OCI-LY1 (cell line): ENCODE results near the gene UBE2G2.

ENCODE experiments used
- H2AFZ ChIP-seq: fragments of 200-600 bp; sonication (generic), shearing (Covaris generic); 2 replicates; pipeline ENCODE4 v1.6.0; 2014; ENCODE audit warnings: antibody characterized with exemption, mild to moderate bottlenecking, low read length
- H3F3A ChIP-seq: fragments of 200-600 bp; sonication (generic), shearing (Covaris generic); 2 replicates; pipeline ENCODE4 v1.6.0; 2014; ENCODE audit warnings: mild to moderate bottlenecking, antibody characterized with exemption, low read length, moderate library complexity; ENCODE audit not compliant: insufficient read depth
- H3K27ac ChIP-seq: fragments of 200-600 bp; sonication (generic); 2 replicates; pipeline ENCODE4 v1.5.1; 2014; ENCODE audit warnings: low read length, mixed run types, mild to moderate bottlenecking, low read depth; ENCODE audit not compliant: poor library complexity, severe bottlenecking
- H3K27me3 ChIP-seq: fragments of 200-600 bp; sonication (generic); 2 replicates; pipeline ENCODE4 v1.6.0; 2014; ENCODE audit warnings: antibody characterized with exemption, mild to moderate bottlenecking, low read length, moderate library complexity; ENCODE audit not compliant: insufficient read depth
- H3K36me3 ChIP-seq: fragments of 200-600 bp; sonication (generic); 2 replicates; pipeline ENCODE4 v1.6.1; 2014; ENCODE audit warnings: mild to moderate bottlenecking, antibody characterized with exemption, low read length, moderate library complexity, mixed read lengths; ENCODE audit not compliant: insufficient read depth
- H3K4me1 ChIP-seq: fragments of 200-600 bp; sonication (generic); 2 replicates; pipeline ENCODE4 v1.5.1; 2014; ENCODE audit warnings: mild to moderate bottlenecking, low read length, moderate library complexity; ENCODE audit not compliant: insufficient read depth, severe bottlenecking
- H3K4me2 ChIP-seq: fragments of 200-600 bp; sonication (generic), shearing (Covaris generic); 2 replicates; pipeline ENCODE4 v1.6.1; 2014; ENCODE audit warnings: low read length
- H3K4me3 ChIP-seq: fragments of 200-600 bp; sonication (generic); 2 replicates; pipeline ENCODE4 v1.5.1; 2014; ENCODE audit warnings: low read length, low read depth, mild to moderate bottlenecking, mixed read lengths; ENCODE audit not compliant: poor library complexity, severe bottlenecking
- H3K79me2 ChIP-seq: fragments of 200-600 bp; shearing (Covaris generic); 2 replicates; pipeline ENCODE4 v1.6.1; 2016; ENCODE audit warnings: mixed run types, low read length, mixed read lengths; ENCODE audit not compliant: insufficient read depth
- H3K9ac ChIP-seq: fragments of 200-600 bp; sonication (generic), shearing (Covaris generic); 2 replicates; pipeline ENCODE4 v1.6.1; 2014; ENCODE audit warnings: mild to moderate bottlenecking, low read length, mixed read lengths
- H3K9me2 ChIP-seq: fragments of 200-600 bp; sonication (generic), shearing (Covaris generic); 2 replicates; pipeline ENCODE4 v1.6.1; 2014; ENCODE audit warnings: low read depth, mild to moderate bottlenecking, low read length, mixed read lengths
- H3K9me3 ChIP-seq: fragments of 200-600 bp; shearing (Covaris generic); 2 replicates; pipeline ENCODE4 v1.6.1; 2014; ENCODE audit warnings: low read length, mixed read lengths
- H4K20me1 ChIP-seq: fragments of 200-600 bp; sonication (generic), shearing (Covaris generic); 2 replicates; pipeline ENCODE4 v1.6.0; 2016; ENCODE audit warnings: mild to moderate bottlenecking, low read length; ENCODE audit not compliant: insufficient read depth
- EZH2 ChIP-seq: fragments of 200-600 bp; sonication (generic), shearing (Covaris generic); IDR thresholded peaks from 2 replicates; pipeline ENCODE4 v1.8.0; 2017; ENCODE audit warnings: borderline replicate concordance, mixed run types, mild to moderate bottlenecking, antibody characterized with exemption, low read length, moderate library complexity, mixed read lengths
- TF ChIP-seq, protein P1 (sequence below): fragments of 200-600 bp; sonication (generic), shearing (Covaris generic); IDR thresholded peaks from 2 replicates; pipeline ENCODE4 v1.5.1; 2017; ENCODE audit warnings: mild to moderate bottlenecking, antibody characterized with exemption, low read length, moderate library complexity, mixed read lengths

The UBE2G2 gene

DNA sequence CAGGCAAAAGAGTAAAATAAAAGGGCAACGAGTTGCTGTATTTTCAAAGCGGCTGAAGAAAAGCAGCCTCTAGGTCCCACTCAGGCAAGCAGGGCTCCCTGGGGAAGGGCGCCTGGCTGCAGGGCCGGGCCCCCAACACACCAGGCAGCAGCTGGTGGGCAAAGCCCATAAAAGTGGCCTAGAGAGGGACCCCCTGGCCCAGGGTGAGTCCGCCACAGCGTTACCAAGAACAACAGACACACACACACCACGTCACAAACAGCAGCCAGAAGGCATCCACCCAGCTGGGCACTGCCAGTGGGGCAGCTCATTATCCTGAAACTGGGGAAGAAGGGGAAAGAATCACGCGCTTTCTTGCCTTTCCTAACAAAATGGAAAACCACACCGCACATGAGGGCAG is 11.5 kb upstream of the UBE2G2 start:
- no peak overlapping the region for H3K4me3 ChIP-seq
- H3K4me2 ChIP-seq, result no peak overlapping the region
- no peaks in the 10 kb centered on the region for H4K20me1 ChIP-seq
- H3K27ac ChIP-seq, result no peak overlapping the region
- peaks cover 33% of the 10 kb centered on the region for H3K79me2 ChIP-seq
- peaks cover 20% of the 10 kb centered on the region for H3K4me1 ChIP-seq
- H3K36me3 ChIP-seq, result peaks cover 22% of the 10 kb centered on the region; the same call in 1 of the 2 replicates
- no peaks in the 10 kb centered on the region for H3K27me3 ChIP-seq
- no peak overlapping the region for H2AFZ ChIP-seq
- no peaks in the 10 kb centered on the region for H3K9me3 ChIP-seq
- H3F3A ChIP-seq, result no peaks in the 10 kb centered on the region
- H3K9ac ChIP-seq, result no peak overlapping the region
- no peaks in the 10 kb centered on the region for H3K9me2 ChIP-seq
- TF ChIP-seq, protein P1, sequence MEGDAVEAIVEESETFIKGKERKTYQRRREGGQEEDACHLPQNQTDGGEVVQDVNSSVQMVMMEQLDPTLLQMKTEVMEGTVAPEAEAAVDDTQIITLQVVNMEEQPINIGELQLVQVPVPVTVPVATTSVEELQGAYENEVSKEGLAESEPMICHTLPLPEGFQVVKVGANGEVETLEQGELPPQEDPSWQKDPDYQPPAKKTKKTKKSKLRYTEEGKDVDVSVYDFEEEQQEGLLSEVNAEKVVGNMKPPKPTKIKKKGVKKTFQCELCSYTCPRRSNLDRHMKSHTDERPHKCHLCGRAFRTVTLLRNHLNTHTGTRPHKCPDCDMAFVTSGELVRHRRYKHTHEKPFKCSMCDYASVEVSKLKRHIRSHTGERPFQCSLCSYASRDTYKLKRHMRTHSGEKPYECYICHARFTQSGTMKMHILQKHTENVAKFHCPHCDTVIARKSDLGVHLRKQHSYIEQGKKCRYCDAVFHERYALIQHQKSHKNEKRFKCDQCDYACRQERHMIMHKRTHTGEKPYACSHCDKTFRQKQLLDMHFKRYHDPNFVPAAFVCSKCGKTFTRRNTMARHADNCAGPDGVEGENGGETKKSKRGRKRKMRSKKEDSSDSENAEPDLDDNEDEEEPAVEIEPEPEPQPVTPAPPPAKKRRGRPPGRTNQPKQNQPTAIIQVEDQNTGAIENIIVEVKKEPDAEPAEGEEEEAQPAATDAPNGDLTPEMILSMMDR, result no peak
- no peak for TF ChIP-seq EZH2

DNA sequence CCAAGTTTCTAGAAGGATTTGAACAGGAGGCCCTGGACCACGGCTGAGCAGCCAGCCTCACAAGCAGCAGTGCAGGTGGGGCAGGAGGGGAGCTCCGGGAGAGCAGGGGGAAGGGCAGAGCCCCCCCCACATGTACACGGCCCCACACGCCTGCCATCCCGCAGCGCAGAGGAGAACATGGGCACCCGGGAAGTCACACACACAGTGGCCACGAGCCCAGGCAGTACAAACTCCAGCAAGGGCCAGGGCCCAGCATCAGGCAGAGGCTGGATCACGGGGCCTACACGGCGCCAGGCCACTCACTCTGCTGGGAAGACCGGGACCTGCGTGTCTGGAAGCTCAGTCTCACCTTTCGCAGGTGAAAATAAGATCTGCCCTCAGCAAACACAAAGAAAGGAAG is 11.0 kb upstream of the UBE2G2 start:
- no peak overlapping the region for H3K4me2 ChIP-seq
- H3F3A ChIP-seq, result no peaks in the 10 kb centered on the region
- no peaks in the 10 kb centered on the region for H4K20me1 ChIP-seq
- H3K27ac ChIP-seq, result no peak overlapping the region
- H3K9ac ChIP-seq, result no peak overlapping the region
- H3K27me3 ChIP-seq, result no peaks in the 10 kb centered on the region
- H2AFZ ChIP-seq, result no peak overlapping the region
- peaks cover 20% of the 10 kb centered on the region for H3K4me1 ChIP-seq
- no peak overlapping the region for H3K4me3 ChIP-seq
- H3K9me3 ChIP-seq, result no peaks in the 10 kb centered on the region
- no peaks in the 10 kb centered on the region for H3K9me2 ChIP-seq
- peaks cover 33% of the 10 kb centered on the region for H3K79me2 ChIP-seq
- H3K36me3 ChIP-seq, result peaks cover 23% of the 10 kb centered on the region
- no peak for TF ChIP-seq EZH2
- TF ChIP-seq, protein P1, result no peak

DNA sequence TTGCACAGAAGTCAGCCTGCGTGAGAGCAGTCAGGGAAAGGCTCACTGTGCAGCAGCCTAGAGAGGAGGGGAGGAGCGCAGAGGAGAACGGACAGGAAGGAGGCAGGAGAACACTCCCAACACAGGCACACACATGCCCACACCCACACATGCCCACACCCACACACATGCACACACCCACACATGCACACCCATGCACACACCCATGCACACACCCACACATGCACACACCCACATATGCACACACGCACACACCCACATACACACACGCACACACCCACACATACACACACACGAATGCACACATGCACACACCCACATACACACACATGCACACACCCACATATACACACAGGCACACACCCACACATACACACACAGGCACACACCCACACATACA is 9.2 kb upstream of the UBE2G2 start:
- Histone ChIP-seq H3K27me3 (no peaks in the 10 kb centered on the region), H3K36me3 (peaks cover 41% of the 10 kb centered on the region), H3K27ac (no peak overlapping the region), H3K79me2 (peaks cover 21% of the 10 kb centered on the region), H3K9me3 (no peaks in the 10 kb centered on the region), H3K9ac (no peak overlapping the region), H3K4me3 (no peak overlapping the region), H2AFZ (no peak overlapping the region), H3F3A (no peaks in the 10 kb centered on the region), H3K4me2 (no peak overlapping the region), H3K9me2 (no peaks in the 10 kb centered on the region), H4K20me1 (no peaks in the 10 kb centered on the region), H3K4me1 (peaks cover 3% of the 10 kb centered on the region)
- no peak for TF ChIP-seq EZH2
- TF ChIP-seq, protein P1, result no peak
